ENCODE data around the gene PCSK1N.

Gene PCSK1N

DNA sequence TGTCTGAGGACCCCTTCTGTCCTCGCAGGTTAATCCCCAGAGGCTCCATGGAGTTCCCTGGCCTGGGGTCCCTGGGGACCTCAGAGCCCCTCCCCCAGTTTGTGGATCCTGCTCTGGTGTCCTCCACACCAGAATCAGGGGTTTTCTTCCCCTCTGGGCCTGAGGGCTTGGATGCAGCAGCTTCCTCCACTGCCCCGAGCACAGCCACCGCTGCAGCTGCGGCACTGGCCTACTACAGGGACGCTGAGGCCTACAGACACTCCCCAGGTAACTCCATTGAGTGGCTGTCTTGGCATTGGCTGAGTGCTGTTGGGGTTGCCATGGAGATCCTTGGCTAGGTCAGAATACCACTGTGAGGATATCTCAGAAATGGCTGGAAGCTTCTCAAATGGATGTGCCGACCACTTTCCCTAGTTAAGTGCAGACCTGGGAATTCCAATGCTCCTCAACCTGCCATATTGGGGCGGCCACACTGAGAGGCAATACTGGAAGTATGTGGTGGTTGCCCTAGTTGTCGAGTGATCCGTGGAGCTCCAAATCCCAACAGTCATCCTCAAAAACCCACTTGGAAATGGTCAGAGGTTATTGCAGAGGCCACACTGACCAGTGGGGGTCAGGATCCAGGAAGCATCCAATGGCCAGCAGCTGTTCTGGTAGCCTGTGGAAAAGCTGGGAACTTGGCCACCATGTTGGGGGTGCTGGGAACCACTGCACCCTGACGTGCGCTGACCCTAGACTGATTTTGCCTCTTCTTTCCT is 44.2 kb downstream of the PCSK1N start:
- Histone ChIP-seq H3K36me3 (ENCODE audit: control insufficient read depth in 1 of 2, insufficient read depth in 2 of 2, low read length in 2 of 2) (no peaks in the 10 kb centered on the region), H3K9ac (ENCODE audit: low read depth in 1 of 2, low read length in 2 of 2) (no peak overlapping the region), H3K27ac (ENCODE audit: low read depth, low read length) (no peak overlapping the region), H3K4me3 (ENCODE audit: low read depth in 1 of 2, low read length in 2 of 2) (no peak overlapping the region), H3K4me1 (ENCODE audit: control insufficient read depth in 1 of 2, insufficient read depth in 2 of 2, low read length in 2 of 2) (no peaks in the 10 kb centered on the region), H3K27me3 (ENCODE audit: control insufficient read depth in 1 of 2, insufficient read depth in 2 of 2, low read length in 2 of 2) (no peaks in the 10 kb centered on the region), H3K9me3 (ENCODE audit: control insufficient read depth in 1 of 2, low read length in 2 of 2) (no peaks in the 10 kb centered on the region)

- H3K9ac ChIP-seq (ENCODE audit: low read depth in 1 of 2, low read length in 2 of 2): no peak overlapping the region
- H3K4me1 ChIP-seq (ENCODE audit: control insufficient read depth in 1 of 2, insufficient read depth in 2 of 2, low read length in 2 of 2): no peaks in the 10 kb centered on the region
- no peaks in the 10 kb centered on the region for H3K27me3 ChIP-seq (ENCODE audit: control insufficient read depth in 1 of 2, insufficient read depth in 2 of 2, low read length in 2 of 2)
Observed at GRCh38 chrX:48790477-48790876, 44.9 kb downstream of the PCSK1N start.

GRCh38 chrX:48789366-48790220 is 45.8 kb downstream of the PCSK1N start:
- H3K27ac ChIP-seq (ENCODE audit: low read depth, low read length): no peak overlapping the region
- no peaks in the 10 kb centered on the region for H3K9me3 ChIP-seq (ENCODE audit: control insufficient read depth in 1 of 2, low read length in 2 of 2)
- no peaks in the 10 kb centered on the region for H3K27me3 ChIP-seq (ENCODE audit: control insufficient read depth in 1 of 2, insufficient read depth in 2 of 2, low read length in 2 of 2)
- H3K36me3 ChIP-seq (ENCODE audit: control insufficient read depth in 1 of 2, insufficient read depth in 2 of 2, low read length in 2 of 2): no peaks in the 10 kb centered on the region
- H3K9ac ChIP-seq (ENCODE audit: low read depth in 1 of 2, low read length in 2 of 2): no peak overlapping the region
- no peaks in the 10 kb centered on the region for H3K4me1 ChIP-seq (ENCODE audit: control insufficient read depth in 1 of 2, insufficient read depth in 2 of 2, low read length in 2 of 2)
- H3K4me3 ChIP-seq (ENCODE audit: low read depth in 1 of 2, low read length in 2 of 2): no peak overlapping the region

More at GRCh38 chrX:48790477-48790876, 44.9 kb downstream of the PCSK1N start:
- H3K36me3 ChIP-seq (ENCODE audit: control insufficient read depth in 1 of 2, insufficient read depth in 2 of 2, low read length in 2 of 2): no peaks in the 10 kb centered on the region
- H3K4me3 ChIP-seq (ENCODE audit: low read depth in 1 of 2, low read length in 2 of 2): no peak overlapping the region
- no peak overlapping the region for H3K27ac ChIP-seq (ENCODE audit: low read depth, low read length)
- no peaks in the 10 kb centered on the region for H3K9me3 ChIP-seq (ENCODE audit: control insufficient read depth in 1 of 2, low read length in 2 of 2)

GRCh38 chrX:48787505-48788443 is 47.6 kb downstream of the PCSK1N start:
- Histone ChIP-seq H3K36me3 (ENCODE audit: control insufficient read depth in 1 of 2, insufficient read depth in 2 of 2, low read length in 2 of 2) (no peaks in the 10 kb centered on the region), H3K4me3 (ENCODE audit: low read depth in 1 of 2, low read length in 2 of 2) (no peak overlapping the region), H3K27me3 (ENCODE audit: control insufficient read depth in 1 of 2, insufficient read depth in 2 of 2, low read length in 2 of 2) (no peaks in the 10 kb centered on the region), H3K9me3 (ENCODE audit: control insufficient read depth in 1 of 2, low read length in 2 of 2) (no peaks in the 10 kb centered on the region), H3K27ac (ENCODE audit: low read depth, low read length) (no peak overlapping the region), H3K9ac (ENCODE audit: low read depth in 1 of 2, low read length in 2 of 2) (no peak overlapping the region), H3K4me1 (ENCODE audit: control insufficient read depth in 1 of 2, insufficient read depth in 2 of 2, low read length in 2 of 2) (no peaks in the 10 kb centered on the region)

DNA sequence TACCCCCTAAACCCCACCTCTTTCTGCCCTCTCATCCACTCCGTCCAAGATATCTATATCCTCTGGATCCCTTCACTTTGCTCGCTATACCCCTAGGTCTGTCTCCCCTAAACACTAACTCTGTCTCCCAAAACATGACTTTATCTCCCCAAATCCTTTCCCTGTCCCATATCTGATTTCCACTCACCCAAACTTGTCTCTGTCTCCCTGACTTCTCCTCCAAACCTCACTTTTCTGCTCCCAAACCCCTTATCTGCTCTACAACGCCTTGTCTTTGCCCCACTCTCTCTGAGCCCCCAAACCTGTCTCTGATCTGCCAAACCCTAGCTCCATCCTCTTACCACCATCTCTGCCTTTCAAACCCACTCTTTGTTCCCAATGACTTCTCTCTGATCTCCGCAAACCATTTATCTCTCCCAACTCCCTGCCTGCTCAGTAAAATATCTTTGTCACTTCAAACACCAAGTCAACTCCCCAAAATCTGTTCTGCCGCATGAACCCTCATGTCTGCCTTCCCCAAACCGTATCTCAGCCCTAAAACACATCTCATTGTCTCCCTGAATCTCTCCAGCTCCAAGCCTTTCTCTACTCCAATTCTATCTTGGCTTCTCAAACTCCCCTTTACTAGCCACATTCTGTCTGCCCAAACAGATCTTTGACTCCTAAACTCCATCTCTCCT is 48.4 kb downstream of the PCSK1N start:
- no peaks in the 10 kb centered on the region for H3K27me3 ChIP-seq (ENCODE audit: control insufficient read depth in 1 of 2, insufficient read depth in 2 of 2, low read length in 2 of 2)
- H3K4me1 ChIP-seq (ENCODE audit: control insufficient read depth in 1 of 2, insufficient read depth in 2 of 2, low read length in 2 of 2): no peaks in the 10 kb centered on the region
- no peak overlapping the region for H3K9ac ChIP-seq (ENCODE audit: low read depth in 1 of 2, low read length in 2 of 2)
- no peaks in the 10 kb centered on the region for H3K9me3 ChIP-seq (ENCODE audit: control insufficient read depth in 1 of 2, low read length in 2 of 2)
- no peak overlapping the region for H3K4me3 ChIP-seq (ENCODE audit: low read depth in 1 of 2, low read length in 2 of 2)
- H3K36me3 ChIP-seq (ENCODE audit: control insufficient read depth in 1 of 2, insufficient read depth in 2 of 2, low read length in 2 of 2): no peaks in the 10 kb centered on the region
- H3K27ac ChIP-seq (ENCODE audit: low read depth, low read length): no peak overlapping the region

GRCh38 chrX:48786341-48786800 is 49.0 kb downstream of the PCSK1N start, which contains the start of gene GATA1:
TSS of gene GATA1 (plus strand) at chrX:48786590. CDS start at chrX:48791110, 4,520 bp downstream.
- Histone ChIP-seq H3K4me3 (ENCODE audit: low read depth in 1 of 2, low read length in 2 of 2) (no peak within 1 kb of the TSS), H3K4me1 (ENCODE audit: control insufficient read depth in 1 of 2, insufficient read depth in 2 of 2, low read length in 2 of 2) (no peaks in the 10 kb centered on the region), H3K27ac (ENCODE audit: low read depth, low read length) (no peak within 1 kb of the TSS), H3K9me3 (ENCODE audit: control insufficient read depth in 1 of 2, low read length in 2 of 2) (no peaks in the 10 kb centered on the region), H3K27me3 (ENCODE audit: control insufficient read depth in 1 of 2, insufficient read depth in 2 of 2, low read length in 2 of 2) (no peaks in the 10 kb centered on the region), H3K36me3 (ENCODE audit: control insufficient read depth in 1 of 2, insufficient read depth in 2 of 2, low read length in 2 of 2) (no peaks in the 10 kb centered on the region), H3K9ac (ENCODE audit: low read depth in 1 of 2, low read length in 2 of 2) (no peak within 1 kb of the TSS)

DNA sequence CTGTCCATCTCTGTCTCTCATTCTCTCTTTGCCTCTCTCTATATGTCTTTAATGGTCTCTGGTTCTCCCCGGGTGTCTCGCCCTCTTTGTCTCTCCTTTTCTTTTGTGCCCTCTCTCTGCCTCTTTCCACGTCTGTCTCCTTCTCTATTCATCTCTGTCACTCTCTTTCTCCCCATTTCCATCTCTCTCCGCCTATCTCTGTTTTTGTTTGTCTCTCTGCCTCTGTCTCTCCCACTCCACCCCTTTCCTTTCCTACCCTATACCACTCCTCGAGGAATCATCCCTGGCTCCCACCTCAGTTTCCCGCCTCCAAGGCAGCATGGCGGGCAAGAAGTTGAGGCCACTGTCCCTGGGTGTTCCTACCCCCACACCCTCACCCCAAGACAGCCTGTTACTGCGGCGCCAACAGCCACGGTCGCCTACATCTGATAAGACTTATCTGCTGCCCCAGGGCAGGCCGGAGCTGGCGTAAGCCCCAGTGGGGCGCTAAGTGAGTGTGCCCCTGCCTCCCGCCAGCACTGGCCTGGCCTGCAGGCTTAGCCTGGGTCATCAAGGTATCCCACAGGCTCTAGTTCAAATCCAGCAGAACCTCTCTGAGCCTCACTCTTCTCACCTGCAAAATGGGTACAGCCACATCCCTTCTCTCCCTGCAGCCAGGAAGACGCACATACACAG is 49.7 kb downstream of the PCSK1N start:
- H3K27me3 ChIP-seq (ENCODE audit: control insufficient read depth in 1 of 2, insufficient read depth in 2 of 2, low read length in 2 of 2): no peaks in the 10 kb centered on the region
- H3K4me3 ChIP-seq (ENCODE audit: low read depth in 1 of 2, low read length in 2 of 2): no peak overlapping the region
- H3K27ac ChIP-seq (ENCODE audit: low read depth, low read length): no peak overlapping the region
- H3K36me3 ChIP-seq (ENCODE audit: control insufficient read depth in 1 of 2, insufficient read depth in 2 of 2, low read length in 2 of 2): no peaks in the 10 kb centered on the region
- H3K9ac ChIP-seq (ENCODE audit: low read depth in 1 of 2, low read length in 2 of 2): no peak overlapping the region
- no peaks in the 10 kb centered on the region for H3K4me1 ChIP-seq (ENCODE audit: control insufficient read depth in 1 of 2, insufficient read depth in 2 of 2, low read length in 2 of 2)
- H3K9me3 ChIP-seq (ENCODE audit: control insufficient read depth in 1 of 2, low read length in 2 of 2): no peaks in the 10 kb centered on the region

DNA sequence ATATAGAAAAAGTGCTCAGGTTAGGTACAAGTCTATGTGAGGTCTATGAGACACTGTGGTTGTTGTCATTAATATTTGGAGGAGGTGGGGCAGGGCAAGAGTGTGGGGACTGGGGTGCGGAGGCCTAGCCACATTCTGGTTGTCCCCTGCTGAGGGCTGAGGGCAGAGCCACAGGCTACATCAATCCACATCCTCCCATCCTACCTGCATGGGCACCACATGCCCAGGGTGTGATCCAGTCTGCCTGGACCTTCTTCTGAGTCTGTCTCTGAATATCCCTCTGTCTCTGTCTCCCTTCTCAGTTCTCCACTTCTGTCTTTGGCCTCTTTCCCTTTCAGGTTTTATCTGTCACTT is 50.2 kb downstream of the PCSK1N start:
- Histone ChIP-seq H3K4me3 (ENCODE audit: low read depth in 1 of 2, low read length in 2 of 2) (no peak overlapping the region), H3K36me3 (ENCODE audit: control insufficient read depth in 1 of 2, insufficient read depth in 2 of 2, low read length in 2 of 2) (no peaks in the 10 kb centered on the region), H3K9ac (ENCODE audit: low read depth in 1 of 2, low read length in 2 of 2) (no peak overlapping the region), H3K27ac (ENCODE audit: low read depth, low read length) (no peak overlapping the region), H3K9me3 (ENCODE audit: control insufficient read depth in 1 of 2, low read length in 2 of 2) (no peaks in the 10 kb centered on the region), H3K27me3 (ENCODE audit: control insufficient read depth in 1 of 2, insufficient read depth in 2 of 2, low read length in 2 of 2) (no peaks in the 10 kb centered on the region), H3K4me1 (ENCODE audit: control insufficient read depth in 1 of 2, insufficient read depth in 2 of 2, low read length in 2 of 2) (no peaks in the 10 kb centered on the region)

DNA sequence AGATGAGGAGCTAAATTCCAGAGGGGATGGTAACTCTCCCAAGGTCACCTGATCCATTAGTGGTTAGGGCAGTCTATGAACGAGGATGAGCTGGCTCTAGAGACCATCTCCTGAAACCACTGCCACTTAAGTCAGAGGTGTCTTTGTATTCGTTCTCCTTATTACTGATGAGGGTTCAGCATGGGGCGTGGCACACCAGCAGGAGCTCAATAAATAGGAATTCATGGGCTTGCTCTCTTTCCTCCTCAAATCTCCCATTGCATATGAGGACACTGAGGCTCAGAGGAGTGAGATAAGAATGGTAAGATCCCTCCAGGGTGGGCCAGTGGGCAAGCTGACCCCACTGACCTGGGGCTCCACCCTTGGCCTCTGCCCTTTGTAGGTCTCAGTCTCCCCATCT is 50.7 kb downstream of the PCSK1N start:
- no peaks in the 10 kb centered on the region for H3K9me3 ChIP-seq (ENCODE audit: control insufficient read depth in 1 of 2, low read length in 2 of 2)
- H3K27me3 ChIP-seq (ENCODE audit: control insufficient read depth in 1 of 2, insufficient read depth in 2 of 2, low read length in 2 of 2): no peaks in the 10 kb centered on the region
- H3K9ac ChIP-seq (ENCODE audit: low read depth in 1 of 2, low read length in 2 of 2): no peak overlapping the region
- no peak overlapping the region for H3K4me3 ChIP-seq (ENCODE audit: low read depth in 1 of 2, low read length in 2 of 2)
- H3K36me3 ChIP-seq (ENCODE audit: control insufficient read depth in 1 of 2, insufficient read depth in 2 of 2, low read length in 2 of 2): no peaks in the 10 kb centered on the region
- H3K4me1 ChIP-seq (ENCODE audit: control insufficient read depth in 1 of 2, insufficient read depth in 2 of 2, low read length in 2 of 2): no peaks in the 10 kb centered on the region
- H3K27ac ChIP-seq (ENCODE audit: low read depth, low read length): no peak overlapping the region

Measured in duodenal mucosa (tissue), 2 donors.